ENCODE measurements around the gene HES2.
"Not testable (repeated sequence)": the region's sequence is repeated elsewhere in the genome, so short reads cannot be mapped to it uniquely, and the experiment has no call there.

The HES2 gene

DNA sequence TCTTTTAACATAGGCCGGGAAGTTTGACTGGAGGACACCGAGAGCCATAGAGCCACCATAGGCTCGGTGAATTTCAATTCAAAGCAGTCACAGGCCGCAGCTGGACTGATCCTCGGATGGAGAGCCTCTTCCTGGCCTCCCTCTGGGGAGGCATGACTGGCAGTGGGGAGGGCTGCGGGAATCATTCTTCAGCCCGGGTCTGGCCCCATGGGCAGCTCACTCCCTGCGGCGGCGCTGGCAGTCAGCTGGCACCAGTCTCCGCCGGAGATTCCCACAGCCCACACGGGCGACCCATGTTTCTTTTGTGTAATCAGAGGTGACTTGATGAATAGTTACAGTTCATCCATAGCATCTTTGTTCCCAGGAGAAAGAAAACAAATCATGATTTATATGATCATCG is 15.4 kb upstream of the HES2 start:
- DNase-seq = no peak

DNA sequence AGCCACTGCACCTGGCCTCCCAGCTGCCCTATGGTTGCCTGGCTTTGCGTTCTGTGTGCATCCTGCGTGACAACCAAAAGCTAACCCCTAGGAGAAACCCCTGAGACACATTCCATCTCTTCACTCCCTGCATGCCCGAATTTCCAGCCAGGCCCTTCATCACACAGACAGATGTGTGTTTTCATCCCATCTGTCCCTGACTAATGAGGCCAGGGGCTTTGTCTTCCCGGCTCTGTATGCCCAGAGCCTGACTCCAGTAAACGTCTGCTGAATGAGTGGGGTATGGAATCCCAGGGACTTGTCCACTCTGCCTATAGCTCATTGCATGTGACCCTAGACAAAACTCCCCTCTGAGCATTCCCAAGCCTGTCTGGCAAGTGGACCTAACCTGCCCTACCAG is 14.5 kb upstream of the HES2 start:
- no peak for DNase-seq

DNA sequence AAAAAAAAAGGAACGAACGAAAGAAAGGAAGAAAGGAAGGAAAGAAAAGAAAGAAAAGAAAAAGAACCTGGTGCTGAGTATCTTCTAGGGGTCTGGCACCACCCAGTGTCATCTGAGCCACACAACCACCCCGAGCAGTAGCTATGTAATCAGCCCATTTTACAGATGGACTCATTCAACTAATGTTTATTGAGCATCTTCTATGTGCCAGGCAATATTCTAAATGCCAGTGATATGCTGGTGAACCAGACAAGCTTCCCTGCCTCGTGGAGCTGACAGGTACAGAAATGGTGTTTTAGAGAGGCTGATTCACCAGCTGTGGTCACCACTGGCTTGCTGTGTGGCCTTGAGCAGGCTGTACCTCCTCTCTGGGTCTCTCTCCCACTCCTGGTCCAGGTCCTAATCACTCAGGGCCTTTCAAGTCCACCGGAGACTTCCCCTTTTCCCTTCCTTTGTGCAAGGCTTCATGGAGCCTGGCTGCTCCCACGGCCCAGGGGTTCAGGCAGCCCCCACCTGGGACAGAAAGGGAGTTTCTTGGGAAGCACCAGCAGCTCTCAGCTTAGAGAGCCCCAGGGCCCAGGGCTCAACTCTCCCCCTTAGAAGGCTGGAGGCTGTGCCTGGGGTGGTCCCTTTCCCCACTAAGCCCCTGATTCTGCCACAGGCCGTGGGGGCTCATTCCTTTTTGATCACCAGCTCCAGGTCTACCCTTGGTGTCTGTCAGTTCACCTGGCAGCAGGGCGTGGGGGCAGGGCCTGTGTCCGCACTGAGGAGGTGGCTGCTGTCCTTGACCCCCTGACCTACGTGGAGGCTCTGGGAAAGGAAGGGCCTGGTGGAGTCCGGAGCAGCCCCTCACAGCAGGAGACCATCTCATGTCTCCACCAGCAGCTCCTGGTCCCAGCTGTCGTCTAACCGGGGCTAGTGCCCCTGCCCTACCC is 12.2 kb upstream of the HES2 start:
- DNase-seq = not testable (repeated sequence)

DNA sequence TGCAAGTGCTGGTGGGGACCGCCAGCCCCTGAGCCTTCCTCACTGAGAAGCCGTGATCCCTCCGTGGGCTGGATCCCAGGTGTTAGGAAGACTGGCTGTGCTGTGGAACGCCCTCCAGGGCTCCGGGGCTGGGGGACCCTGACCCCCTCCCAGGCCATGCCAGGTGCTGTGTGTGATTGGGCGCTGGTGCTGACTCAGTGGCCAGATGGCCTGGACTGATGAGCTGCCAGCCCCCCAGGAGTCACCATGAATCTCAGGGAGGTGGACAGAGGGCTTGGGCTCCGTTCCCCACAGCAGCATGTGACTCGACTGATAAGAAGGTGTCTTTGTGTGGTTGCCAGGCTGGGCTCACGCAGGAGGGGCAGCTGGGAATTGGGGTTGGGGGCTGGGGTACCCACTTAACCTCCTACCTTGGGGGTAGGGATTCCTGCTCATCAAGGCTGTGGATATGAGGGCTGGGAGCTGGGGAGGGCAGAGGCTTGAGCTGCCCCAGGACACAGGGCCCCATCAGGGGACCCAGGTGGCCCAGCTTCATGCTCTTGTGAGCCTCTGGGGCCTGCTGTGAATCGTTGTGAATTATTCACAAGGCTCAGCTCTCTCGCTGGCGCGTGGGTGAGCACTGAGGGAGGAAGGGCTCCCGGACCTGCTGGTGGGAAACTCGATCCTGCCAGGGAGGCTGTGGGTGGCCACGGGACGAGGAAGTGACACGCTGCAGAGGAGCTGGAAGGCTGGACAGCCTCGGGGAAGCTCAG is 10.1 kb upstream of the HES2 start:
- DNase-seq = not testable (repeated sequence)

DNA sequence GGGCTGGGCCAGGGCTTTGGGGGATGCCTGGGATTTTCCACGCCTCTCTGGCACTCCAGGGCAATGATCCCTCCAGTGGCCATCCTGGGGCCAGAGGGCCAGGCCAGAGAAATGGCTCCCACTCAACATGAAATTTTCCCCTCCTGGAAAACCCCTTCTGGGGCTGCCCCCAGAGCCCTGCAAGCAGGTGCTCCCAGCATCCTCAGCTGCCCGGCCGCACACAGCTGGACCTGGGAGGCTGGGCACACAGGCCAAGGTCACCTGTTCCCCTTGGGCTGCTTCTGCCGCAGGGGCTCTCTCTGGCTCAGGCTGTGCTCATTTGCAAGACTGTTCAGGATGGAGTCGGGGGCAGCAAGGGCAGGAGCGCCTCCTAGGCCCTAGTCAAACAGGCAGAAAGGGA is 8.7 kb upstream of the HES2 start:
- not testable (repeated sequence) for DNase-seq

DNA sequence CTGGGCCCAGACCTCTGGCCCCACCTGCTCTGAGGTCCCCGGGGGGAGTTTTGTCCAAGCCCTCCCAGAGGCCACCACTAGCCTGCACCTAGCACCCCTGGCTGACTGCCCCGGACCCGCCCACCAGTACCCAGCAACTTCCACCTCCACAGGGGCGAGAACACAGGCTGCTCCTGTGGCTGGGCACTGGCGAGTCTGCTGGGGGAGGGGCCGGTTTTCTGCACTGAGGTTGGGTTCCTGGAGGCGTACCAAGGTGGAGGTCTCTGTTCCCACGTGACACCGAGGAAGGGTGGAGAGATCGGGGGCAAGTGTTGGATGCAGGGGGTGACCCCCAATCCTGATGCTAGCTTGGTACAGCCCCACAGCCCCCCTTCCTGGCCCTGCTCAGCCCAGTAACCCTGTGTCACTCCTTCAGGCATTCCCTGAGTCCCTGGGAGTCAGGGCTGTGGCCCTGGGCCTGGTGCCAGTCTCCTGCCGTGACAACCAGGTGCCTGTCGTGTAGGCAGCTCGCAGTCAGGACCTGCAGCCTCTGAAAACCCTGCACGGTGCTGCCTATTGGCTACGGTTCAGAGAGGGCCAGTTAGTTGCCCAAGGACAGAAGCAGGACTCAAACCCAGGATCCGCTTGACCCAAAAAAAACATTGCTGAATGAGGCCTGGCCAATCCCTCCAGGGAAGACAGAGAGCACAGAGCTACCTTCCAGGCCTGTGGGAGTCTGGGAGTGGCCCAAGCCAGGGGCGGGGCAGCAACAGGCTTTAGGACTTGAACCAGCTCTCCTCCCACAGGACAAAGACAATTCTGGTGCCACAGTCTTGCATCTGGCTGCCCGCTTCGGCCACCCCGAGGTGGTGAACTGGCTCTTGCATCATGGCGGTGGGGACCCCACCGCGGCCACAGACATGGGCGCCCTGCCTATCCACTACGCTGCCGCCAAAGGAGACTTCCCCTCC is 8.0 kb upstream of the HES2 start:
- no peak for DNase-seq

DNA sequence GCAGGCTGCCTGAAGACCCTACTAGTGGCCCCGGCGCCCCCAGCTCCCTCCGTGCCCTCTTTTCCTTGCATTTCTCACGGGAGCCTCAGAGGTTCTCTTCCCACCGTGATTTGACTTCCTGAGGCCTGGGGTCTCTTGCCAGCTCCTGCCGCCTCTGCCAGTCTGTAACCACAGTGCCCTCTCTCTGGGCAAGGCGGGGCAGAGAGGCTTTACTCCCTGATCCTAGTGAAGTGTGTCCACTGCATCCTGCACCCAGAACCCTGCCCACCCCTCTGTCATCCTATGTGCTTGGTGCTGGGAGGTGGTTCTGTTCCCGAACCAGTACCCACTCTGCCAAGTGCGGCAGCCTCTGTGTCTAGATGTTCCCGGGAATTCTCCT is 7.2 kb upstream of the HES2 start:
- no peak for DNase-seq

DNA sequence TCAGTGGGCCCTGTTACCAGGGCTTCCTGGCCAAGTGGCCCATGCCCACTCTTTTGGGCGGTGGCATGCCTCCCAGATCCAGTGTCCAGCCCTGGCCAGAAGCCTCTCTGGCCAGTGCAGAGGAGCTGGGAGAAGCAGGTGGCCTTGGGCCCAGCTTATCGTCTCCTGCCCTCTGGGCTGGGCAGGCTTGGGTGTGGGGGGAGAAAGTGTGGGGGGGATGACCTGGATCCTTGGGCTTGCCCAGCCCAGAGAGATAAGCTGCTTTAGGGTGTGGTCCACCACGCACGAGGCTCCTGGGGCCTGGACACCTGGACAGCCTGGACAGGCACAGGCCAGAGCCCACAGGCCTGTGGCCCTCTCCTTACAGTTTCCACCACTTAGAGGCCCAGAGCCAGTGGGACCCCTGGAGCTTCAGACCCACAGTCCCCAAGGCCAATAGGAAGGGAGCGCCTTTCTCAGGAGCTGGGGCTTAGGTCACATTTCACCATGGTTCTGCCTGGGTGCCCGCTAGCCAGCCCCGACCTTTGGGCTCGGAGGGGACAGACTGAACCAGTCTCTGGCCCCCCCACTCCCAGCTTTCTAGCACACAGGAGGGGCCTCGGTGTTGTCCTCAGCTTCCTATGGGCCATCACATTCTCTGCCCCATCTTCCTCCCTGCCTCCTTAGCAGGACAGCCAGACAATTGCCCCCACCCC is 6.7 kb upstream of the HES2 start:
- DNase-seq = no peak

DNA sequence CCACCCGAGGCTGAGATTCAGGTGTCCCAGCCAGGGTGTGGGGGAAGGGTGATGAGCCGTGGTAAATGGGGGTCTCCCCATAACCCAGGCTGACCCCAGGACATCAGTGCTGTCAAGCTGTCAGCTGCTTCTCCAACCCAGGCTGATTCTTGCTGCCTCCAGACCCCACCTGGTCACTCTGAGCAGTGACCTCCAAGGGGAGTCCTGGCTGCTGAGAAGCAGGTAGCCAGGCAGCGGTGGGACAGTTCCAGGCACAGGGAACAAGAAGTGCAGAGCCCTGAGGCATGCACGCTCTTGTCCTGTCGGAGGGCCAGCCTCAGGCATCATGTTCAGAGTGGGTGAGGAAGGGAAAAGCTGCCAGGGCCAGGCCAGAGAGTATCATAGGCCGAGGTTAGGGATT is 5.9 kb upstream of the HES2 start:
- no peak for DNase-seq

DNA sequence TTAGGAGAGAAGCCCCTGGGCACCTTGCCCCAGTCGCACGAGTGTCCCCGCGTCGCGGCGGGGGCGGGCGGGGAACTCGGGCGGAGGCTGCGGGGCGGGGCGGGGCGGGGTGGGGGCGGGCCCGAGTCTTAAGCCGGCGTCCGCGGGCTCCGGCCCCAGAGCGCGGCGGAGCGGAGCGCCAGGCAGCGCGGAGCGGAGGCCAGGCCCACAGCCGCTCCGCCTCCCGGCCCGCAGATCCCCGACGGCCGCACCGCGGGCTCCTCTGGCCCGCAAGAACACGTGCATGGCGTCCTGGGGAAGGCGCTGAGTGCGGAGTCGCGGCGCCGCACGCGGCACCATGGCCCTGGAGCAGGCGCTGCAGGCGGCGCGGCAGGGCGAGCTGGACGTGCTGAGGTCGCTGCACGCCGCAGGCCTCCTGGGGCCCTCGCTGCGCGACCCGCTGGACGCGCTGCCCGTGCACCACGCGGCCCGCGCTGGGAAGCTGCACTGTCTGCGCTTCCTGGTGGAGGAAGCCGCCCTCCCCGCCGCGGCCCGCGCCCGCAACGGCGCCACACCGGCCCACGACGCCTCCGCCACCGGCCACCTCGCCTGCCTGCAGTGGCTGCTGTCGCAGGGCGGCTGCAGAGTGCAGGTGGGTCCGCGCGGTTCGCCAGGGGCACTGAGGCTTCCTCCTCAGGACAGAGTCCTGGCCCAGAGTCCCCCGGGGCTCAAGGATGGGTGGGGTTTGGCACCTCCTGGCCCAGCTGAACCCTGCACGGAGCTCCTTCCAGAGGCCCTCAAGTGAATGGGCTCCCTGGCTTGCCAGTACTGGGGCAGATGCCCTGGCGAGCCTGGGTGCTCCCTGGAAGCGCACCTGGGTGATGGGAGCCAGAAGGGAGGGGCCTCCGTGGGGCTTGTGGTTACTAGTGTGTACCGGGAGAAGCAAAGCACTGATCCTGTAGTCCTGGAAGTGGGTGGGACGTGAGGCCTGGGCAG is 5.2 kb upstream of the HES2 start, which contains the start of gene ESPN:
TSS of gene ESPN (plus strand) at position 158 of the 975 bp plus-strand sequence. CDS start at position 338, 180 bp downstream.
- DNase-seq = no peak

DNA sequence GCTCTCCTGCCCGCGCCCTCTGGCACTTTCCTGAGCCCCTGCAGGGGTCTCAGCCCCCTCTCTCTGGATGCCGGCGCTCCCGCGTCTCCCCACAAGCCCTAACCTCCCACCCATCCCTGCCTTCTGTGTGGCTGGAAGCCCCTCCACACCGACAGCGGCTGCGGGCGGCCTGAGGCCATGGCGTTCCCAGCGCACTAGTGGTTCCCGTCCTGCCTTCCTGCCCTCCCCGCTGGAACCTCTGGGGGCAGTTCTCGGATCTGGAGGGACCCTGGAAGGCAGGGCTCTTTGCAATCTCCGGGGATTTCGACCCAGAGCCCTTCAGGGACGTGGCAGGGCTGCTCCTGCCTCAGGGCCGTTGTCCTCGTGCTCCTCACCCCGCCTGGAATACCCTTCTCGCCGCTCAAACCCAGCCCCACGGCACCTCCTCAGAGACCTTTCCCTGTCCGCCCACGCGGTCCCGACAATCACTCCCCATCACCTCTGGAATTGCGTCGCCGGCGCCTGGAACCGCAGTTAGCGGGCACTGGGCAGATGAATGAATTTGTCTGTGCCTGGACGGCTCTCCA is 4.4 kb upstream of the HES2 start:
- no peak for DNase-seq

DNA sequence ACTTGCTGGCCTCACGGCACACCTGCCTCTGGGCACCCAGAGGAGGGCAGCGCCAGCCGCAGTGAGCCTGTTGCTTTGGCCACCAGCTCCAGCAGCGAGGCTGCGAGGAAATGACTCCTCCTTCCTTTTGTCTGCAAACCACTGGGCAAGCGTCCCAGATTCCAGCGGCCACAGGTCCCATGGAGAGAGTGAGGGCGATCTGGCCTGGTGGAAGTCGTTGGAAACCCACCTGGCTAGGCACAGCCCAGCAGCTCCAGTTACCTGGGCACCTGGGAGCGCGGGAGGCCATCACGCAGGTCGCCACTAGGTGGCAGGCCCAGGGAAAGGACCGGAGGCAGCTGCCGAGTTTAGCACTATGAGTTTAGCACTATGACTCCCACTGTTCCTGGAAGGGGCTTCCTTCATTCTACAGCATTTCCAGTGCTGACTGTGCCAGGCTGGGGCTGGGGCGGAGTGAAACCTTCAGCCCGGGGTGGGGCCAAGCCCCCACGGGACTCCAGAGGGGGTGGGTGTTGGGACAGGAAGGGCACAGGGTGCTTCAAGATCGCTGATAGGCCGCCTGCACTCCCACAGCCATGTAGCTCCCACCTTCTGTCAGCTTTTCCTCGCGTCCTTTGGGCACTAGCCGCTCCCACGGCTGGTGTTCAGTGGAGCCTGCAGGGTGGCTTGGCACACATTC is 3.7 kb upstream of the HES2 start:
- no peak for DNase-seq

DNA sequence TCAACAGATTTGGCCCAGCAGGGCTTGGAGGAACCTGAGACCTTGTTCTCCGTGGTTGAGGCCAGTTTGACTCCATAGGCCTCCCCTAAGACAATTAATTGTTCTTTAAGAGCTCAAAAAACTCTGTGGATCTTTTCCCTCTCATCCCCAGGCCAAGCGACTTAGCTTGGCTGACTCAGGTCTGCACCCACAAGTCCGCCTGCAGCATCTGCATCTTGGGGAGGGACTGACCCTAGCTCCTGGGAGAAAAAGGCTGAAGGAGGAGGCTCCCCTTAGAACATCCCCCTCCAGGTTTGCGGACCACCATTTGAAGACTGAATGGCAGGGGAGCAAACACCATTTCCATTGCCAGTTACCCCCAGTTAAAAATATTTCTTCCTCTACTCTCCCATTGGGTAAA is 1.5 kb upstream of the HES2 start:
- DNase-seq = no peak

DNA sequence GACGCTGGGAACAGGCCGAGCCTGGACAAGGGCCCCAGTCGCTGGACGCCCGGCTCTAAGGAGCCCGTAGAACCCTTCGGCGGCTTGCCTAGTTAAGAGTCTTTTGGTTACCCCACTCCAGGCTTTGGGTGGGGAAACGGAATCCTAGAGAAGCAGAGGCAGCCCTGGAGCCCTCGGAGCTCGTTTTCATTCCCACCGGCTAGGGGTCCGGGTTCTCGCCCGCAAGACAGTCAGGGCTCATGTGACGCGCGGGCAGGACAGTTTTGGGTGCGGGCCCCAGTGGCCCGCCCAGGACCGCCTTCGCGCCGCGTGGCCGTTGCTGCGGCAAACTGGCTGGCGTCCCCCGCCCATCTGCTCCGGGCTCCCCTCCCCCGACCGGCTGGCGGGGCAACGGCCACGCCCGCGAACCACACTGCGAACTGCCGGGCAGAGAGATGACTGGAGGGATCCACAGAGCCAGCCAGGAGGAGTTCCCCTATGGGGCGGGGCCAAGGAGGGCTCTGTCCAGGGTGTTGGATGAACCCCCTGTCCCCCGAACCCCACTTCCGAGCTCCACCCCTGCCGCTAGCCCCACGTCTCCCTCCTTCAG is 829 bp upstream of the HES2 start:
- DNase-seq = no peak

DNA sequence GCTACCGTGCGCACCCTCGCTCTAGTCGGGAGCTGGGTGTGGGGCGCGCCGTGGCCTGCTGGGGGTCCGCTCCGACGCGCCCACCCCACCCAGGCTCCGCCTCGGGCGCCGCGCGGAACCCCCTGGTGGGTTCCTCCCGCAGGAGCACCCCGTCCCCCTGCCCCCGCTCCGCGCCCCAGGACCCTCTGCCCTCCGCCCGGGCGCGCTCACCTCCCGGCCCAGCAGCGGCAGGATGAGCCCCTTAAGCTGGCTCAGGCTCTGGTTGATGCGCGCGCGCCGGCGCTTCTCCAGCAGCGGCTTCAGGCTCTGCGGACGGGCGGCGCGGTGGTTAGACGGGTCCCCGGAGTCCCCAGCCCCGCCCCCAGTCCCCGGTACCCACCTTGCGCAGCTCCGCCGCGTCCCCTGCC is 319 bp downstream of the HES2 start:
- no peak for DNase-seq

DNA sequence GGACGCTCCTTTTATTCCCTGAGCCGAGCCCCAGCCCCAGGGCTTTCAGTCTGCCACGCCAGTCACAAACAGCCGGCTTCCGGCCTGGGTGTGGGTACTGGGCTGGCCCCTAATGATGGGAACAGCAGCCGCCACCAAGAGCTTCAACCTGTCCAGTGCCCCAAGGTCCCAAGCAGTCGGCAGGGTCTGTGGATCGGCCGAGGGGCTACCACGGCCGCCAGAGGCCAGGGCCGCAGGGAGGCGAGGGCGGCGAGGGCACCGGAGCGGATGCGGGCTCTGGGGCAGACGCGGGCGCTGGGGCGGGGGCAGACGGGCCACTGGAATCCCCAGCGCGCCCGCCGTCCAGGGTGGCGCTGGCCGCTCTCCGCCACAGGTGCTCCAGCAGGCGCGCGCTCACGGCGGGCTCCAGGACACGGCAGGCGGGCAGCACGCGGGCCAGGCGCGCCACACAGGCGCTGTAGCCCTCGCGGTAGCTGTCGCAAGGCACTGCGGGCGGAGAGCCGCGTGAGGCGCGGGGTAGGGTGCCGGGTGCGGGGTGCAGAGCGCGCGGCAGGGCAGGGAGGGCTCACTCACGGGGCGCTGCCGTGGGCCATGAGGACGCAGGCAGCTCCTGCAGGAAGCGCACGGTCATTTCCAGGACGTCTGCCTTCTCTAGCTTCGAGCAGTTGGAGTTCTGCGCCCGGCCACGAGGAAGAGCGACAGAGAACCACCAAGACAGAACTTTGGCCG is 887 bp downstream of the HES2 start:
- no peak for DNase-seq

DNA sequence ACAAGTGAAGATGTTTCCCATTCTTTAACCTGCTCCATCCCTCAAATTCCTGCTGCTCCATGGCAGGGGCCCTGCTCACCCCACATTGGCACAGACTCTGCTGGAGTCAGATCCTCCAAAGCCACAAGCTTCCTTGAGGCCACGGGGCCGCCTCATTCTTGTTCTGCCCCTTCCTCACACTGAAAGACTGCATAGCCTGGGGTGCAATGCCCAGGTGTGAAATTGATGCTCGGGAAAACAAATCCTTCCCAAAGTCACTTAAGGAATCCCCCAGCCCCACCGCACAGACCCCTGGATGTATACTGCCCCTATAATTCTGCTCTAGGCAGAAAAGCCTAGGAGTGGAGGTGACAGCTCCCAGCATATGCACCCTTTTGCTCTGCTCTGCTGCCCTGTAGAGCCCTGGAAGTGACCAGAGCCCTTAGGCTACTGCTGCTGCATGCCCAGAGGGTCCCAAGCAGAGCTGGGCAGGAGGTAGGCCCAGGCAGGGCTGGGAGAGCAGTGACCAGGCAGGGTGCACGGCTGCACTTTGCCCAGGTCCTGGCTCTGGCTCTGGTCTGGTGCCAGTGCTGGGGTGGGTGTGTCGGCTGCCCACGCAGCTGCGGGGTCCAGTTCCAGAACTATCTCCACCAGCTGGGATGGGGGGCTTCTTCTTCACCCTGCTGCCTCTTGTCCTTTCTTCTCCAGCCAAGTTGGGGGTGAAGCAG is 1.6 kb downstream of the HES2 start:
- DNase-seq = no peak

DNA sequence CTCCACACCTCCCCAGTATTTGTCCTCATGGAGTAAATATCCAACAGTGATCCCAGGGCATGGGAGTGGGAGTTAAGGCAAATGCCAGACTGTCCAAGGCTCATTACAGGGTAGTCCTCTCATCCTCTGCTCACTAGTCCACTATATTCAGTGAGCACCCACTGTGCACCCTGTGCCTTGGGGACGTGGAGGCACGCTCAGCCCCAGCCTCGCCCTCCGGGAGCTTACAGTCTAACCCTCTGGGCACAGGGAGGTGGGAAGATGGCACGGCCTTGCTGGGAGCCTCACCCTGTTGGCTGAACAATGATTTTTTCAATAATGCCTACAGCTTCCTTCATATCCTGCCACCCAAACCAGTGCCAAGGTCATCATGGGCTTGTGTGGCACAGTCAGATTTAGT is 2.8 kb downstream of the HES2 start:
- DNase-seq = no peak
